MM.1S (cell line): ENCODE data around the gene LRMDA.

Experiments used
- EZH2 ChIP-seq: fragments of 300-600 bp; sonication (generic); optimal IDR thresholded peaks from 2 replicates; pipeline ENCODE3; 2017; ENCODE audit warnings: low read depth, mild to moderate bottlenecking, antibody characterized with exemption, low read length, mixed read lengths
- EZH2phosphoT487 ChIP-seq: fragments of 300-600 bp; sonication (generic); IDR thresholded peaks from 2 replicates; pipeline ENCODE4 v1.6.1; 2018; ENCODE audit warnings: antibody characterized with exemption, low read length
- TF ChIP-seq, protein P1 (sequence below): fragments of 300-600 bp; sonication (generic); IDR thresholded peaks from 2 replicates; pipeline ENCODE4 v1.5.1; 2016; ENCODE audit warnings: antibody characterized with exemption, low read length, mixed read lengths

- TF ChIP-seq, protein P1, sequence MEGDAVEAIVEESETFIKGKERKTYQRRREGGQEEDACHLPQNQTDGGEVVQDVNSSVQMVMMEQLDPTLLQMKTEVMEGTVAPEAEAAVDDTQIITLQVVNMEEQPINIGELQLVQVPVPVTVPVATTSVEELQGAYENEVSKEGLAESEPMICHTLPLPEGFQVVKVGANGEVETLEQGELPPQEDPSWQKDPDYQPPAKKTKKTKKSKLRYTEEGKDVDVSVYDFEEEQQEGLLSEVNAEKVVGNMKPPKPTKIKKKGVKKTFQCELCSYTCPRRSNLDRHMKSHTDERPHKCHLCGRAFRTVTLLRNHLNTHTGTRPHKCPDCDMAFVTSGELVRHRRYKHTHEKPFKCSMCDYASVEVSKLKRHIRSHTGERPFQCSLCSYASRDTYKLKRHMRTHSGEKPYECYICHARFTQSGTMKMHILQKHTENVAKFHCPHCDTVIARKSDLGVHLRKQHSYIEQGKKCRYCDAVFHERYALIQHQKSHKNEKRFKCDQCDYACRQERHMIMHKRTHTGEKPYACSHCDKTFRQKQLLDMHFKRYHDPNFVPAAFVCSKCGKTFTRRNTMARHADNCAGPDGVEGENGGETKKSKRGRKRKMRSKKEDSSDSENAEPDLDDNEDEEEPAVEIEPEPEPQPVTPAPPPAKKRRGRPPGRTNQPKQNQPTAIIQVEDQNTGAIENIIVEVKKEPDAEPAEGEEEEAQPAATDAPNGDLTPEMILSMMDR = no peak
- TF ChIP-seq EZH2 = no peak
- TF ChIP-seq EZH2phosphoT487 = no peak
Measured at GRCh38 chr10:75972491-75973276, 541.3 kb downstream of the LRMDA start.
